Mucosa of descending colon (tissue), 3 donors: ENCODE measurements around the gene CAPN5. TPM values are rescaled to one million over a fixed set of nuclear protein-coding genes. Genes with fewer than 3 reads are reported as not detected.

Experiments
- ATAC-seq: fragments of 200-7000 bp; cut with Tn5 transposase; one replicate; pipeline ENCODE4 v1.9.1; 2020; ENCODE audit warnings: mild to moderate bottlenecking, moderate library complexity
- DNase-seq, 3 donors: peaks; one replicate each; pipeline ENCODE4 v3.0.0-alpha.2; 2020
- H3K36me3 ChIP-seq: fragments of 200-600 bp; one replicate; pipeline ENCODE4 v1.8.0; 2021; ENCODE audit warnings: low read depth, mild to moderate bottlenecking
- H3K4me1 ChIP-seq: fragments of 200-600 bp; one replicate; pipeline ENCODE4 v1.8.0; 2021; ENCODE audit warnings: low read depth, mild to moderate bottlenecking
- H3K4me3 ChIP-seq: fragments of 200-600 bp; one replicate; pipeline ENCODE4 v1.8.0; 2021; ENCODE audit warnings: mild to moderate bottlenecking
- H3K9me3 ChIP-seq: fragments of 200-600 bp; one replicate; pipeline ENCODE4 v1.8.0; 2021; ENCODE audit warnings: mild to moderate bottlenecking
- intact Hi-C, 2 donors: fragments of 100-400 bp; cut with DNase I in 1 of 2; cut with micrococcal nuclease in 1 of 2; formaldehyde crosslinking; loops; one replicate each; pipeline versions ENCODE4 v1.11.0 to v1.11.1; 2022; cut with DNase I, micrococcal nuclease
- total RNA-seq, 3 donors: library from RNA; stranded (reverse); fragmentation: NEBNext Ultra II Directional in 2 of 3; extraction: Animal tissue kit (Norgen Biotek cat#: 25700) in 2 of 3; gene quantifications; one replicate each; pipeline versions ENCODE4 v1.2.1 to v1.2.4, GENCODE V29; 2021 to 2023
- TF ChIP-seq, protein P1 (sequence below): fragments of 200-600 bp; IDR thresholded peaks from one replicate; pipeline ENCODE4 v1.8.0; 2022; ENCODE audit warnings: antibody characterized with exemption, mild to moderate bottlenecking
- donor health status: DM: no; HTN: no; CAD: no; lungs with moderate emphysema.
- donor health status: DM: no; HTN: no; CAD: no.
- donor health status: DM: no; HTN: yes; CAD: no.

CAPN5 gene
- total RNA-seq, 3 donors from 2014 or later, result 142 to 351 (median 253) TPM

DNA sequence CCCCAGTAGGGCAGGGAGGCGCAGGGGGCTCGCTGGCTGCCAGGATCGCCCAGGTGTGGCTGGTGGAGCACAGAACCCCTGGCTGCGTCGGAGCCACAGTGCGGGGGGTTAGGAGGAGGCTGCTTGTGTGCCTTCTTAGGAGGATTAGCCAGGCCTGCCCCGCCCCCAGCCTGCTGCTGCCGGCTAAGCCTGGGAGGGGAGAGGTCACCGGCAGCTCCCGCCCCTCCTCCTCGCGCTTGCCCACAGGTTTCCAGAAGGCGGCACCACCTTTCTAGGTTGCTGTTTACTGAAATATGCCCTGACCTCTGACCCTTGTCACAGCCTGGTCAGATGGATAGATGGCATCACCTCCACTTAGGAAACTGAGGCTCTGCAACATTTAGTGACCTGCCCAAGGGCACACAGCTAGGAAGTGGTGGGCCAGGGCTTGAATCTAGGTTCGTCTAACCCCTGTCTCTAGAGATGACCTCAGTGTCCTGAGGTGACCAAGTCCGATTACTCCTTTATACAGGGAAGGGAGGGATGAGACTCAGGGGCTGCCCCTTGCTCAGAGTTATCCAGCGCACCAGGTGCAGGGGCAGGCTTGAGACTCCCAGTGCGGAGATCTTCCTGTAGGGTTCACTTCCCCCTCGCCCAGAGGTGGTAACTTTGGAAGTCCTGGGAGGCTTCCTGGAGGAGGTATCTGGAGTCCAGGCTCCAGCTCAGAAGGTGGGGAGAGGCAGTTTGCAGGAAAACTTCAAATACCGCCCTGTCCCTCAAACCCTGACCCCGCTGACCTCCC lies 105.3 kb downstream of the CAPN5 start:
- Histone ChIP-seq H3K9me3 (no peaks in the 10 kb centered on the region), H3K4me3 (no peak overlapping the region), H3K36me3 (no peaks in the 10 kb centered on the region), H3K4me1 (no peaks in the 10 kb centered on the region)
- TF ChIP-seq, protein P1, sequence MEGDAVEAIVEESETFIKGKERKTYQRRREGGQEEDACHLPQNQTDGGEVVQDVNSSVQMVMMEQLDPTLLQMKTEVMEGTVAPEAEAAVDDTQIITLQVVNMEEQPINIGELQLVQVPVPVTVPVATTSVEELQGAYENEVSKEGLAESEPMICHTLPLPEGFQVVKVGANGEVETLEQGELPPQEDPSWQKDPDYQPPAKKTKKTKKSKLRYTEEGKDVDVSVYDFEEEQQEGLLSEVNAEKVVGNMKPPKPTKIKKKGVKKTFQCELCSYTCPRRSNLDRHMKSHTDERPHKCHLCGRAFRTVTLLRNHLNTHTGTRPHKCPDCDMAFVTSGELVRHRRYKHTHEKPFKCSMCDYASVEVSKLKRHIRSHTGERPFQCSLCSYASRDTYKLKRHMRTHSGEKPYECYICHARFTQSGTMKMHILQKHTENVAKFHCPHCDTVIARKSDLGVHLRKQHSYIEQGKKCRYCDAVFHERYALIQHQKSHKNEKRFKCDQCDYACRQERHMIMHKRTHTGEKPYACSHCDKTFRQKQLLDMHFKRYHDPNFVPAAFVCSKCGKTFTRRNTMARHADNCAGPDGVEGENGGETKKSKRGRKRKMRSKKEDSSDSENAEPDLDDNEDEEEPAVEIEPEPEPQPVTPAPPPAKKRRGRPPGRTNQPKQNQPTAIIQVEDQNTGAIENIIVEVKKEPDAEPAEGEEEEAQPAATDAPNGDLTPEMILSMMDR, result no peak
- DNase-seq (peak in 1 of 3 donors; percentile 26), ATAC-seq (no peak)
- intact Hi-C loops, result no loop called here

DNA sequence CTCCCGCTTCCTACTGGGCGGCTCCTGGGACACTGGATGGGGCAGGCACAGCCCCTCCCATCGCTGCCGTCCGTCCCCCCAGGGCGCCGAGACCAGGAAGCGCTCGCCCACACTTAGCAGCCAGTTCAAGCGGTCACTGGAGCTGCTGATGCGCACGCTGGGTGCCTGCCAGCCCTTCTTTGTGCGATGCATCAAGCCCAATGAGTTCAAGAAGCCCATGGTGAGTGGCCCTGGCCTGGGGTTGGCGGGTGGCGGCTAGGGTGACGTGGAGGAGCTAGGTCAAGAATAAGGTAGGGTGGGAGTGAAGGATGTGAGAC lies 105.9 kb downstream of the CAPN5 start:
- ATAC-seq, result no peak
- H3K4me3 ChIP-seq, result no peak overlapping the region
- no peaks in the 10 kb centered on the region for H3K4me1 ChIP-seq
- intact Hi-C loops, result no loop called here
- H3K36me3 ChIP-seq, result no peaks in the 10 kb centered on the region
- H3K9me3 ChIP-seq, result no peaks in the 10 kb centered on the region
- peak in 1 of 3 donors; percentile 43 for DNase-seq
- TF ChIP-seq, protein P1, result no peak

DNA sequence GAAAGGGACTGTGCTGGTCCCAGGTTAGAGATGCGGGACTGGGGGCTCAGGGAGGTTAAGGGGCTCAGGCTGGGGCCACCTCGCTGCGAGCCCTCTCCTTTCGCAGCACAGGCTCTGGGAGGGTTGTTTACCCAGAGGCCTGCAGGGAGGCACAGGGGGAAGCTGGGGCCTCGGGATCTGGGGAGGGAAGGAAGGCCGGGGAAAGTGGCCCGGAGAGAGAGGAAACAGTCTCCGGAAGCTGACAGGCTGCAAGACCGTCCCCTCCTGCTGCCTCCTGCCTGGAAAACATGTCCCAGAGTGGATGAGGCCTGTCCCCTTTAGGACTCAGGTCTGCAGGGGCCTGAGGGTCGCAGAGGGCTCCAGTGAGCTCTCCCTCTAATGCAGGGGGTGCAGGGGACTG lies 106.7 kb downstream of the CAPN5 start:
- TF ChIP-seq, protein P1, result no peak
- ATAC-seq, result no peak
- Histone ChIP-seq H3K9me3 (no peaks in the 10 kb centered on the region), H3K36me3 (no peaks in the 10 kb centered on the region), H3K4me1 (no peaks in the 10 kb centered on the region), H3K4me3 (no peak overlapping the region)
- peak in 1 of 3 donors; percentile 34 for DNase-seq
- intact Hi-C loops, result no loop called here

DNA sequence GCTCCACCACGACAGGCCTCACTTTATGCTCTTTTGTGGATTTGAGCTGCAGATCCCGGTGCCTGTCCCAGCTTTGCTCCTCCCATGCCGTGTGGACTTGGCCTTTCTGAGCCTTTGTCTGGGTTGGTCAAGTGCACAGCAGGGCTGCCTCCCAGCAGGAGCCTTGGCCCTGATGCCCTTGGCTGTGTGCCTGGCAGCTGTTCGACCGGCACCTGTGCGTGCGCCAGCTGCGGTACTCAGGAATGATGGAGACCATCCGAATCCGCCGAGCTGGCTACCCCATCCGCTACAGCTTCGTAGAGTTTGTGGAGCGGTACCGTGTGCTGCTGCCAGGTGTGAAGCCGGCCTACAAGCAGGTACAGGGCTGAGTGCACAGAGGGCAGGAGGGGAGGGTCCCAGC lies 107.8 kb downstream of the CAPN5 start:
- no peak for ATAC-seq

DNA sequence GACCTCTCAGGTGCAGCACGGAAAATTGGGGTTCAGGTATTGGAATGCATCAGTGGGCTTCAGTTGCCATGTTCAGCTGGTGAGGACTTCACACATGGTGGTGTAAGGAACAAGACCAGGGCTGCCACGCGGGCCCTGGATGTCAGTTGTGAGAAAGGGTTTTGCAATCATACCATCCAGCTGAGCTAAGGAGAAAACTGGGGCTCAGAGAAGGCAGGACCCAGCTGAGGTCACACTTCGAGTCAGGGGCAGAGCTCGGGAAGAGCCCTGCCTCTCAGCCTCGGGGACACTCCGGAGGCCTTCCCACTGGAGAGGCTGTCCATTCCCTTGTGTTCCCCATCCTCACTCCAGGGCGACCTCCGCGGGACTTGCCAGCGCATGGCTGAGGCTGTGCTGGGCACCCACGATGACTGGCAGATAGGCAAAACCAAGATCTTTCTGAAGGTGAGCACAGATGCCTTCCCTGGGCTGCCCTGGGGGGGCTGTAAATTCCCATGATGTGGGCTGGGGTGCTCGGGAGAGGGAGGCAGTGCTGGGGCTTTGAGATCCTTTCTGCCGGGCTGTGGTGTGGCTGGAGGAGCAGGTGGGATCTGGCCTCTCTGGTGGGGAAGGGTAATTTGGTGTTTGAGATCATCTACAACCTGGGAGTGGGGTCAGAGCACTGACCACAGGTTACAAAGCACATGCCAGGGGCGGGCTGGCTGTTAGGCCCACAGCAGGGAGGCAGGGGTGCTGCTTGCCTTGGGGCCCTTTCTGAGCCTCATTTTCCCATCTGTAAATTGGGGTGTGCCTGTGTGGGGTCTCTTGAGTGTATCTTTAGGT lies 108.5 kb downstream of the CAPN5 start:
- intact Hi-C loops, result no loop called here
- H3K4me3 ChIP-seq, result no peak overlapping the region

More for the DNA sequence above, 107.8 kb downstream of the CAPN5 start:
- DNase-seq, result peak in 1 of 3 donors; percentile 24
- Histone ChIP-seq H3K36me3 (no peaks in the 10 kb centered on the region), H3K9me3 (no peaks in the 10 kb centered on the region), H3K4me3 (no peak overlapping the region), H3K4me1 (no peaks in the 10 kb centered on the region)
- TF ChIP-seq, protein P1, result no peak
- intact Hi-C loops, result no loop called here

More for the DNA sequence above, 108.5 kb downstream of the CAPN5 start:
- no peaks in the 10 kb centered on the region for H3K4me1 ChIP-seq
- no peaks in the 10 kb centered on the region for H3K9me3 ChIP-seq
- TF ChIP-seq, protein P1, result no peak
- no peaks in the 10 kb centered on the region for H3K36me3 ChIP-seq
- DNase-seq (peak in 1 of 3 donors; percentile 32), ATAC-seq (peak; percentile 5)

Other genes with a start within 250 kb of the CAPN5 start
- gene ACER3, start 206.1 kb upstream of the CAPN5 start, total RNA-seq, result 10 to 100 TPM; 32.3 to 45.7 (median 39.2) TPM
- gene B3GNT6, start 32.6 kb upstream of the CAPN5 start, total RNA-seq, result 100 to 1,000 TPM in 1 of 3 donors, 10 to 100 TPM in 2; 37.4 to 113 (median 82.6) TPM
- 10 to 100 TPM; 10.3 to 21.1 (median 11.3) TPM for gene OMP, start 35.9 kb downstream of the CAPN5 start, total RNA-seq
- 1 to 10 TPM; 2.3 to 9.9 (median 6.7) TPM for gene MYO7A, start 61.3 kb downstream of the CAPN5 start, total RNA-seq
- gene GDPD4, start 234.7 kb downstream of the CAPN5 start, total RNA-seq, result under 1 TPM in 1 of 3 donors, not detected in 2; 0.43 TPM